GM12878 (cell line): ENCODE data around the gene DNAH2. TPM values are rescaled to one million over a fixed set of nuclear protein-coding genes. Genes with fewer than 3 reads are reported as not detected.

Experiments
- BHLHE40 ChIP-seq, 2 experiments: fragments of 450-650 bp in 1 of 2; IDR thresholded peaks; 2 replicates each; pipeline ENCODE4 v1.6.1; 2011 to 2017; ENCODE audit warnings: low read depth in 2 of 2, borderline replicate concordance in 1 of 2, improper control_type of control experiment in 1 of 2, low read length in 1 of 2, mild to moderate bottlenecking in 1 of 2
- BMI1 ChIP-seq: fragments of 450-650 bp; IDR thresholded peaks from 2 replicates; pipeline ENCODE4 v1.6.1; 2016; ENCODE audit warnings: mild to moderate bottlenecking, moderate library complexity, borderline replicate concordance
- LARP7 ChIP-seq: fragments of 450-650 bp; IDR thresholded peaks from 2 replicates; pipeline ENCODE4 v1.6.1; 2017; ENCODE audit warnings: mild to moderate bottlenecking
- MEF2B ChIP-seq: fragments of 450-650 bp; IDR thresholded peaks from 2 replicates; pipeline ENCODE4 v1.6.1; 2018; ENCODE audit warnings: mild to moderate bottlenecking, moderate library complexity; ENCODE audit not compliant: partially characterized antibody, poor library complexity, severe bottlenecking
- NFYB ChIP-seq: IDR thresholded peaks from 2 replicates; pipeline ENCODE4 v1.6.1; 2011; ENCODE audit warnings: low read depth, mild to moderate bottlenecking, low read length, improper control_type of control experiment, moderate library complexity; ENCODE audit not compliant: insufficient read depth
- SREBF1 ChIP-seq: IDR thresholded peaks from 2 replicates; pipeline ENCODE4 v1.6.1; 2012; ENCODE audit warnings: mild to moderate bottlenecking, low read length
- TBL1XR1 ChIP-seq: IDR thresholded peaks from 2 replicates; pipeline ENCODE4 v1.6.1; 2012; ENCODE audit warnings: low read depth, low read length, improper control_type of control experiment
- ZNF207 ChIP-seq: fragments of 450-650 bp; IDR thresholded peaks from 2 replicates; pipeline ENCODE4 v1.6.1; 2014; ENCODE audit warnings: antibody characterized with exemption, mild to moderate bottlenecking, borderline replicate concordance
- polyA plus RNA-seq, 11 experiments: library from polyadenylated mRNA; depleted of rRNA in 4 of 11; unstranded in 6 of 11; stranded (reverse) in 5 of 11; fragments of >200 nt; fragmentation: Nextera tagmentation in 4 of 11; fragmentation: Illumina TruSeq in 1 of 11; extraction: Ambion mirVana in 4 of 11; extraction: Trizol in 1 of 11; gene quantifications; 1 replicate in 1 of 11; 2 replicates in 10 of 11; pipeline versions ENCODE4 v1.2.1 to v1.2.3, GENCODE V29; 2011 to 2016; ENCODE audit warnings: inconsistent platforms in 2 of 11, missing spikeins in 2 of 11, low read depth in 1 of 11
- total RNA-seq, 4 experiments: library from RNA; depleted of rRNA in 3 of 4; stranded (reverse); fragments of >200 nt in 3 of 4; fragmentation: Illumina TruSeq in 1 of 4; extraction: Trizol in 1 of 4; gene quantifications; 2 replicates each; pipeline versions ENCODE4 v1.2.1 to v1.2.3, GENCODE V29; 2013 to 2021
- TF ChIP-seq, protein P1 (sequence below): IDR thresholded peaks from 2 replicates; pipeline ENCODE4 v1.6.1; 2011; ENCODE audit warnings: low read depth, low read length, improper control_type of control experiment, borderline replicate concordance
- TF ChIP-seq, protein P2 (sequence below): fragments of 150-350 bp; IDR thresholded peaks from 2 replicates; pipeline ENCODE4 v1.6.1; 2014; ENCODE audit warnings: mild to moderate bottlenecking, low read depth, low read length
- TF ChIP-seq, protein P3 (sequence below): IDR thresholded peaks from 2 replicates; pipeline ENCODE4 v1.6.1; 2011; ENCODE audit warnings: low read depth, mild to moderate bottlenecking, low read length, moderate library complexity, borderline replicate concordance; ENCODE audit errors: extremely low read depth
- TF ChIP-seq, protein P4 (sequence below): fragments of 450-650 bp; formaldehyde crosslinking; IDR thresholded peaks from 2 replicates; pipeline ENCODE4 v1.5.0; 2022; ENCODE audit warnings: mild to moderate bottlenecking, missing genetic modification characterization

The DNAH2 gene
- total and polyA plus RNA-seq, 10 of the 15 experiments (the other 5 are each of a cell fraction or from before 2014, with no cell fraction given), result not detected

DNA sequence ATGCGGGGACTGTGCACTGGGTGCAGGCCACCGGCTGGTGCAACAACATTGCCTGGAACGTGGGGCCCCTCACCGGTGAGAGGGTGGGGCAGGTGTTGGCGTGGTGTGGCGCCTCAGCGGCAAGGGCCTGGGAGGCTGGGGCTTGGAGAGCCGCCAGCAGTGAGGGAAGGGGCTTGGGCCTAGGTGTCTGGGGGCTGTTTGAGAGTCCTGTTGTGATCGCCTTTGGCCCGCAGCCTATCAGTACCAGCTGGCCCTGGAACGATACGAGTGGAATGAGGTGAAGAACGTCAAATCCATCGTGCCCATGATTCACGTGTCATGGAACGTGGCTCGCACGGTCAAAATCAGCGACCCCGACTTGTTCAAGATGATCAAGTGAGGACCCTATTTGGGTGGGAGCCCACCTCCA lies 134.7 kb downstream of the DNAH2 start (continued):
- TF ChIP-seq, protein P1, sequence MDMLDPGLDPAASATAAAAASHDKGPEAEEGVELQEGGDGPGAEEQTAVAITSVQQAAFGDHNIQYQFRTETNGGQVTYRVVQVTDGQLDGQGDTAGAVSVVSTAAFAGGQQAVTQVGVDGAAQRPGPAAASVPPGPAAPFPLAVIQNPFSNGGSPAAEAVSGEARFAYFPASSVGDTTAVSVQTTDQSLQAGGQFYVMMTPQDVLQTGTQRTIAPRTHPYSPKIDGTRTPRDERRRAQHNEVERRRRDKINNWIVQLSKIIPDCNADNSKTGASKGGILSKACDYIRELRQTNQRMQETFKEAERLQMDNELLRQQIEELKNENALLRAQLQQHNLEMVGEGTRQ, result no peak
- TF ChIP-seq LARP7 (no peak), TBL1XR1 (no peak), BMI1 (no peak), SREBF1 (no peak), MEF2B (no peak), NFYB (no peak), BHLHE40 (IDR thresholded peaks at IDR 0.05; ENCODE audit: borderline replicate concordance in 1 of 2, low read depth in 2 of 2, low read length in 1 of 2) (no peak), ZNF207 (no peak)
- TF ChIP-seq, protein P2, sequence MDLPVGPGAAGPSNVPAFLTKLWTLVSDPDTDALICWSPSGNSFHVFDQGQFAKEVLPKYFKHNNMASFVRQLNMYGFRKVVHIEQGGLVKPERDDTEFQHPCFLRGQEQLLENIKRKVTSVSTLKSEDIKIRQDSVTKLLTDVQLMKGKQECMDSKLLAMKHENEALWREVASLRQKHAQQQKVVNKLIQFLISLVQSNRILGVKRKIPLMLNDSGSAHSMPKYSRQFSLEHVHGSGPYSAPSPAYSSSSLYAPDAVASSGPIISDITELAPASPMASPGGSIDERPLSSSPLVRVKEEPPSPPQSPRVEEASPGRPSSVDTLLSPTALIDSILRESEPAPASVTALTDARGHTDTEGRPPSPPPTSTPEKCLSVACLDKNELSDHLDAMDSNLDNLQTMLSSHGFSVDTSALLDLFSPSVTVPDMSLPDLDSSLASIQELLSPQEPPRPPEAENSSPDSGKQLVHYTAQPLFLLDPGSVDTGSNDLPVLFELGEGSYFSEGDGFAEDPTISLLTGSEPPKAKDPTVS, result no peak
- TF ChIP-seq, protein P3, sequence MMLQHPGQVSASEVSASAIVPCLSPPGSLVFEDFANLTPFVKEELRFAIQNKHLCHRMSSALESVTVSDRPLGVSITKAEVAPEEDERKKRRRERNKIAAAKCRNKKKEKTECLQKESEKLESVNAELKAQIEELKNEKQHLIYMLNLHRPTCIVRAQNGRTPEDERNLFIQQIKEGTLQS, result no peak
- TF ChIP-seq, protein P4, sequence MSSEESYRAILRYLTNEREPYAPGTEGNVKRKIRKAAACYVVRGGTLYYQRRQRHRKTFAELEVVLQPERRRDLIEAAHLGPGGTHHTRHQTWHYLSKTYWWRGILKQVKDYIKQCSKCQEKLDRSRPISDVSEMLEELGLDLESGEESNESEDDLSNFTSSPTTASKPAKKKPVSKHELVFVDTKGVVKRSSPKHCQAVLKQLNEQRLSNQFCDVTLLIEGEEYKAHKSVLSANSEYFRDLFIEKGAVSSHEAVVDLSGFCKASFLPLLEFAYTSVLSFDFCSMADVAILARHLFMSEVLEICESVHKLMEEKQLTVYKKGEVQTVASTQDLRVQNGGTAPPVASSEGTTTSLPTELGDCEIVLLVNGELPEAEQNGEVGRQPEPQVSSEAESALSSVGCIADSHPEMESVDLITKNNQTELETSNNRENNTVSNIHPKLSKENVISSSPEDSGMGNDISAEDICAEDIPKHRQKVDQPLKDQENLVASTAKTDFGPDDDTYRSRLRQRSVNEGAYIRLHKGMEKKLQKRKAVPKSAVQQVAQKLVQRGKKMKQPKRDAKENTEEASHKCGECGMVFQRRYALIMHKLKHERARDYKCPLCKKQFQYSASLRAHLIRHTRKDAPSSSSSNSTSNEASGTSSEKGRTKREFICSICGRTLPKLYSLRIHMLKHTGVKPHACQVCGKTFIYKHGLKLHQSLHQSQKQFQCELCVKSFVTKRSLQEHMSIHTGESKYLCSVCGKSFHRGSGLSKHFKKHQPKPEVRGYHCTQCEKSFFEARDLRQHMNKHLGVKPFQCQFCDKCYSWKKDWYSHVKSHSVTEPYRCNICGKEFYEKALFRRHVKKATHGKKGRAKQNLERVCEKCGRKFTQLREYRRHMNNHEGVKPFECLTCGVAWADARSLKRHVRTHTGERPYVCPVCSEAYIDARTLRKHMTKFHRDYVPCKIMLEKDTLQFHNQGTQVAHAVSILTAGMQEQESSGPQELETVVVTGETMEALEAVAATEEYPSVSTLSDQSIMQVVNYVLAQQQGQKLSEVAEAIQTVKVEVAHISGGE (CRISPR knock-in tag), result no peak
- TF ChIP-seq, all 136 proteins: peak for 0
